Measurements from ENCODE around the gene HDLBP.

Gene HDLBP

DNA sequence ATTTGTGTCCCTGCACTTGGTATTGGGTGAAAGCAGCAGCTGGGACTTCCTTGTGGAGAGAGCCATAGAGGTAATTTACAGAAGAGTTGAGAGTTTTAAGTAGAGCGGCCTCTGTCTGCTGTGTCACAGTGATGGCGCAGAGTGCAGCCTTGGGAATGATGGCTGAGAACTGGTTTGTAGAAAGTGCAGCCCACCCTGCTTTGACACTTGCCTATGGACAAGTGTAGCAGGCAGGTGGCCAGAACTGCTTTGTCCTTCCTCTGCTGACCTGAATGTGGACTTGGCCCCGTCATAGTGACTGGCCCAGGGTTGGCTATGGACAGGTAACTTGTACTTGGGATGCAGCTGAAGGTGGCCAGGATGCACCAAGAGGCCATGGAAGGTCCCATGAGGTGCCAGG is 133.3 kb downstream of the HDLBP start:
- no peaks in the 10 kb centered on the region for H3K27me3 ChIP-seq (ENCODE audit: insufficient read depth, low read length)
- no peaks in the 10 kb centered on the region for H3K36me3 ChIP-seq (ENCODE audit: insufficient read depth, low read depth, low read length)
- H3K27ac ChIP-seq (ENCODE audit: low read length) = no peak overlapping the region
- H3K4me1 ChIP-seq (ENCODE audit: insufficient read depth, low read length) = no peaks in the 10 kb centered on the region
- H3K4me3 ChIP-seq (ENCODE audit: low read length) = no peak overlapping the region
- H3K9me3 ChIP-seq (ENCODE audit: insufficient read depth, low read depth, low read length) = no peaks in the 10 kb centered on the region
- no peak overlapping the region for H3K9ac ChIP-seq (ENCODE audit: low read depth, low read length)

DNA sequence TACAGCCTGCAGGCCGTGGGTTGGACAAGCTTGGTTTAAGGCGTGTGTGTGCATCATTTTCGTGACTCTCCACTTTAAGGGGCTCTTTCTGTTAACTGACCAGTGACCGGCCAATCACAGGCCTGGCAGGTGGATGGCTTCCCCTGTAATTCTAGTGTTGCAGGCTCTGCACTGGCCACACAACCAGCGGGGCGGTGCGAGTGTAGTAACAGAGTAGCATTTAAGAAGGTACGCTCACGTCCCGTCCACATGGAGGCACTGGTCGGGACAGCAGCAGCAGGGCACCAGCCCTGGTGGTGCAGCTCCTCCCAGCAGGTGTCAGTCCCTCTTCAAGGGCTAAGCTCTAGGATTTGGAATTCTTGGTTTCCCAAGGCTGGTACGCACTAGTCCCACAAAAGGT is 135.0 kb downstream of the HDLBP start:
- Histone ChIP-seq H3K9ac (ENCODE audit: low read depth, low read length) (no peak overlapping the region), H3K27me3 (ENCODE audit: insufficient read depth, low read length) (no peaks in the 10 kb centered on the region), H3K27ac (ENCODE audit: low read length) (no peak overlapping the region), H3K4me3 (ENCODE audit: low read length) (no peak overlapping the region), H3K36me3 (ENCODE audit: insufficient read depth, low read depth, low read length) (no peaks in the 10 kb centered on the region), H3K4me1 (ENCODE audit: insufficient read depth, low read length) (no peaks in the 10 kb centered on the region), H3K9me3 (ENCODE audit: insufficient read depth, low read depth, low read length) (no peaks in the 10 kb centered on the region)

DNA sequence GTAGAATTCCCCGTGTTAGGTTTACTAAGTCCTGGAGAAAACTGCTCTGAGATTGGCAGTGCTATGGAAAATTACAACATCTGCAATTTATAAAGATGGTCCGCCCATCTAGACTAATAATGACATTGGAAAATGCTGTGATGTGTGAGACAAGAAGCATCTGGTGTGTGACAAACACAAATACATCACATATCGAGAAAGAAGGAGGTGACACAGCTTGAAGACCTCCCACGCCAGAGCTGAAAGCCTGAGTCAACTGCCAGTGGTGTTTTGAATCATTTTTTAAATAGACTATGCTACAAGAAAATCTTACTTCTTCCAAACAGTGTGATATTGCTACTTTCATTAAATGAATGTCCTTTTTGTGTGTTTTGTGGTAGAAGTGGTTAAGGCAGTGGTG is 135.6 kb downstream of the HDLBP start:
- no peak overlapping the region for H3K4me3 ChIP-seq (ENCODE audit: low read length)
- H3K9me3 ChIP-seq (ENCODE audit: insufficient read depth, low read depth, low read length) = no peaks in the 10 kb centered on the region
- no peak overlapping the region for H3K9ac ChIP-seq (ENCODE audit: low read depth, low read length)
- no peak overlapping the region for H3K27ac ChIP-seq (ENCODE audit: low read length)
- no peaks in the 10 kb centered on the region for H3K36me3 ChIP-seq (ENCODE audit: insufficient read depth, low read depth, low read length)
- H3K4me1 ChIP-seq (ENCODE audit: insufficient read depth, low read length) = no peaks in the 10 kb centered on the region
- no peaks in the 10 kb centered on the region for H3K27me3 ChIP-seq (ENCODE audit: insufficient read depth, low read length)

DNA sequence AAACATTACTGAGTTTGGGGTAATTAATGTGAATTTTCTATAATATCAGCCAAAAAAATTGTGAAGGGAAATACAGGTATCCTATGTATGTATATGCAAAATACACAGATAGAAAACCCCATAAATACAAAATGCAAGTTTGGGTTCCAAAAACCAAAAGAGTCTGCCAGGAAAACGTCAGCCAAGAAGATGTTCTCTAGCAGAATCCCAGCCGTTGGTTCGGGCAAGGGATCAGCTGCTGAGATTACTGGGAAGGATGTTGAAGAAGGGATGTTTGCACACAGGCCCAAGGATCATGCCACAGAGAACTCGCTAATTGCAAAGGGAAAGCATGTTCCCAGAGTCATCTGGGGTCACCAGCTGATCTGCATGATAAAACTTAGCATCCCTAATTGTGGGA is 136.5 kb downstream of the HDLBP start:
- Histone ChIP-seq H3K9me3 (ENCODE audit: insufficient read depth, low read depth, low read length) (no peaks in the 10 kb centered on the region), H3K4me3 (ENCODE audit: low read length) (no peak overlapping the region), H3K9ac (ENCODE audit: low read depth, low read length) (no peak overlapping the region), H3K36me3 (ENCODE audit: insufficient read depth, low read depth, low read length) (no peaks in the 10 kb centered on the region), H3K27ac (ENCODE audit: low read length) (no peak overlapping the region), H3K4me1 (ENCODE audit: insufficient read depth, low read length) (no peaks in the 10 kb centered on the region), H3K27me3 (ENCODE audit: insufficient read depth, low read length) (no peaks in the 10 kb centered on the region)

DNA sequence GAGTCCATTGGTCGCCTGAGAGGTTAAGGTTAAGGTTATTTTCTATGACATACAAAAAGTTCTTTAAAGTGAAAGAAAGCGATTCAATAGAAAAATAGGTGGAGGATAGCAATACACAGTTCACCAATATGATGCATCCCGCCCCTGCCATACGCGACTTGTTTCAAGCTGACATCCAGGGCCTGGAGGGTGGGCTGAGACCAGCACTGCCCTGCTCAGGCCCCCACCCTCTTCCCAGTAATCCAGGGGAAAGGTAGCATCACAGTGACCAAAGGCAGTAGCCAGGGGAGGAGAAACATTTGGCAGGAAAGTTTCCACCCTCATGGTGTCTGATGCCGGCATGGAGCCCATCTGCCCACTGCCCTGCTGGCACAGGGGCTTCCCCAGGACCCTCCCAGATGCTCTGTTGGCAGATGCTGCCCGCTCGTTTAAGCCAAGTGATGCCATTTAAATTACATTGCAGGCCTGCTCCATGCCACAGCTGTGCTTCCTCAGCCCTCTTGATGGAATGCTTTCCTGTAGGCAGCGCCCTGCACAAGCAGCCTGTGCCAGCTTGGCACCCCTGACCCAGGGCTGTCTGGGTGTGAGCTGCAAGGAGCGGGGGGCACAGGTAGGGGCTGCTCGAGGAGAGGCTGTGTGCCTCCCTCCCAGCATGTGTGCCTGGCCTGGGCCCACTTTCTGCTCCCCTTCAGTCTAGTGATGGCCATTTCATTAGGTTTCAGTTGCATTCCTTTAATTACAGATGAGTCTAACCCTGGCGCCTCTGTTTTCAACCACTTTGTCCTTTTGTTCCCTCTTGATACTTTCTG is 137.7 kb downstream of the HDLBP start:
- Histone ChIP-seq H3K27me3 (ENCODE audit: insufficient read depth, low read length) (no peaks in the 10 kb centered on the region), H3K4me1 (ENCODE audit: insufficient read depth, low read length) (no peaks in the 10 kb centered on the region), H3K36me3 (ENCODE audit: insufficient read depth, low read depth, low read length) (no peaks in the 10 kb centered on the region), H3K9ac (ENCODE audit: low read depth, low read length) (no peak overlapping the region), H3K4me3 (ENCODE audit: low read length) (no peak overlapping the region), H3K9me3 (ENCODE audit: insufficient read depth, low read depth, low read length) (no peaks in the 10 kb centered on the region), H3K27ac (ENCODE audit: low read length) (no peak overlapping the region)

Data from iPS-20b (cell line).